ENCODE measurements around the gene ULBP2. TPM values are rescaled to one million over a fixed set of nuclear protein-coding genes. Genes with fewer than 3 reads are reported as not detected.
"Not testable (repeated sequence)": the region's sequence is repeated elsewhere in the genome, so short reads cannot be mapped to it uniquely, and the experiment has no call there.

The ULBP2 gene
- polyA plus RNA-seq, 2 of the 4 experiments (the other 2 are of a cell fraction) = 2.7 to 4.5 TPM

DNA sequence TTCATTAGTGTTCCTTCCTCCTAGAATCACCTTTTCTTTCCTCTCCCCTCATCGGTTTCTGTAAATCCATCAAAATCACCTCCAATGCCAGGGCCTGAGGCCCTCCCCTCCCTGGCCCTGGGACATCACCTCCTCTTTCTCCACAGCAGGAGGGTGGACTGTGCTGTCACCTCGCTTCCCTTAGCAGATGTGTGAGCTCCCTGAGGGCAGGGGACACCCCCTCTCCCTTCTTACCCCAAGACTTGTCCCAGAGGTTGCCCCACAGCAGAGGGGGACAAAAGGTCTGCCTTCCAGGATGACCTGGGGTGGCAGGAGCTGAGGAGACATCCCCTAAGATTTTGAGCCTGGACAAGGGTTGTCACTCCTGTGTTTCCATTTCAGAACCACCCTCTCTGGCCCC, 27.8 kb downstream of the ULBP2 start:
- 19% methylated on average over 2 of the region's 2 CpGs for WGBS (ENCODE audit: missing lambda C conversion rate)
- Histone ChIP-seq H3K4me3 (no peak overlapping the region), H3K27ac (no peak overlapping the region), H3K4me2 (no peak overlapping the region), H3K9me3 (no peaks in the 10 kb centered on the region), H3K4me1 (no peaks in the 10 kb centered on the region)
- DNase-seq (ENCODE audit: low read depth in 1 of 2, low spot score in 1 of 2) = no peak
- TF ChIP-seq JUN (IDR thresholded peaks at IDR 0.05) = no peak
- TF ChIP-seq CEBPB (IDR thresholded peaks at IDR 0.05) = no peak
- POLR2A ChIA-PET = no interaction called here
- no peak for FAIRE-seq
- no peak for ATAC-seq
- CTCF ChIA-PET = interaction anchor here (1.1 to 2.1 kb wide), 2 partner anchors 20 to 47 kb away, joined by 4 to 6 read pairs; no protein-coding TSS in a partner anchor

DNA sequence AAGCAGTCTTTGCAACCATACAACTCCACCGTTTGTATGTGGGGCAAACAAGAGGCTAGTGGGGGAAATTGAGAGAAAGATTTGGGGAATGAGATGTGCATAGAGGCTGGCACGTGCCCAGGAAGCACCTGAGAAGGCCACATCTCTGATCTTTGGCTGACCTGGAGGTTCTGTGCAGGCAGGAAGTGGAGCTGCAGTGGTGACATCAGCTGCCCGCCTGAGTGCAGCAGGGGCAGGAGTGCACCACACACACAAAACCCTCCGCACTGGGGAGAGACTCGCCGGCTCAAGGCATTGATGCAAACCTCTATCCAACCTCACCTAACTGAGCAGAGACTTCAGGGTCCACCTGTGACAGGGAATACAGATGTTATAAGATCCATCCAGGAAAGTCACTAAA, 32.6 kb downstream of the ULBP2 start:
- H3K9me3 ChIP-seq; H3K4me1 ChIP-seq; FAIRE-seq; H3K4me2 ChIP-seq; ATAC-seq; POLR2A ChIA-PET; CTCF ChIA-PET; H3K4me3 ChIP-seq; DNase-seq (ENCODE audit: low read depth in 1 of 2, low spot score in 1 of 2); H3K27ac ChIP-seq: not testable (repeated sequence)
- WGBS (ENCODE audit: missing lambda C conversion rate) = 26% methylated on average over 6 of the region's 6 CpGs

DNA sequence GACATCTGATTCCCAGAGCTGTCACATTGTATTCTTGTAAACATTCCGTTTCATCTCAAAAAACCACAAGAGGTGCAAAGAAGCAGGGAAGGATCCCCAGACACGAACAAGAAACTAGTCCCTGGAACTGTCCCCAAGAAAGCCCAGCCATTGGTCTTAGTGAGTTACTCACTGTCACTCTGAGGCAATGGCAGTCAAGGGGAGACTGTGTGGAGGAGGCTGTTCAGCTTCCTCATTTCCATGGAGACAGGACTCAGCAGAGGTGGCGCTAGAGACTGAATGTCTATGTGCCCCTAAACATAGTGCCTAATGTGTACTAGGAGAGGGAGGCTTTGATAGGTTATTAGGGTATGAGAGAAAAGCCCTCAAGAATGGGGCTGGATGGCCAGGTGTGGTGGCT, 33.0 kb downstream of the ULBP2 start:
- Histone ChIP-seq H3K4me2 (no peak overlapping the region), H3K4me1 (no peaks in the 10 kb centered on the region), H3K27ac (no peak overlapping the region), H3K4me3 (no peak overlapping the region), H3K9me3 (no peaks in the 10 kb centered on the region)
- FAIRE-seq (no peak), DNase-seq (ENCODE audit: low read depth in 1 of 2, low spot score in 1 of 2) (no peak), ATAC-seq (no peak)
- ChIA-PET CTCF (no interaction called here), POLR2A (no interaction called here)
- TF ChIP-seq RCOR1 (IDR thresholded peaks at IDR 0.05; ENCODE audit: low read depth, low read length) = no peak
- no peak for TF ChIP-seq KDM5A (IDR thresholded peaks at IDR 0.05)
- no peak for TF ChIP-seq MAZ (IDR thresholded peaks at IDR 0.05; ENCODE audit: borderline replicate concordance, low read depth, low read length)
- 11% methylated on average over 3 of the region's 3 CpGs for WGBS (ENCODE audit: missing lambda C conversion rate)

DNA sequence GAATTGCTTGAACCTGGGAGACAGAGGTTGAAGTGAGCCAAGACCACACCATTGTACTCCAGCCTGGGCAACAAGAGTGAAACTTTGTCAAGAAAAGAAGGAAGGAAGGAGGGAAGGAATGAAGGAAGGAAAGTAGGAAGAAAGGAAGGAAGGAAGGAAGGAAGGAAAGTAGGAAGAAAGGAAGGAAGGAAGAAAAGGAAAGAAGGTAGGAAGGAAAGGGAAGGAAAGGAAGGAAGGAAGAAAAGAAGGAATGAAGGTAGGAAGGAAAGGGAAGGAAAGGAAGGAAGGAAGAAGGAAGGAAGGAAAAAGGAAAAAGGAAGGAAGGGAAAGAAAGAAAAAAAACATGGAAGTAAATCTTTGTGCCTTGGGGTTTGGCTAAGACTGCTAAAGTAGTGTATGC, 33.6 kb downstream of the ULBP2 start:
- Histone ChIP-seq H3K27ac (no peak overlapping the region), H3K4me2 (no peak overlapping the region), H3K4me1 (no peaks in the 10 kb centered on the region), H3K9me3 (no peaks in the 10 kb centered on the region), H3K4me3 (no peak overlapping the region)
- ChIA-PET CTCF (no interaction called here), POLR2A (no interaction called here)
- no peak for FAIRE-seq
- TF ChIP-seq ZNF302 (CRISPR knock-in tag; IDR thresholded peaks at IDR 0.05) = no peak
- no peak for TF ChIP-seq HDAC2 (IDR thresholded peaks at IDR 0.05)
- TF ChIP-seq, protein P1, sequence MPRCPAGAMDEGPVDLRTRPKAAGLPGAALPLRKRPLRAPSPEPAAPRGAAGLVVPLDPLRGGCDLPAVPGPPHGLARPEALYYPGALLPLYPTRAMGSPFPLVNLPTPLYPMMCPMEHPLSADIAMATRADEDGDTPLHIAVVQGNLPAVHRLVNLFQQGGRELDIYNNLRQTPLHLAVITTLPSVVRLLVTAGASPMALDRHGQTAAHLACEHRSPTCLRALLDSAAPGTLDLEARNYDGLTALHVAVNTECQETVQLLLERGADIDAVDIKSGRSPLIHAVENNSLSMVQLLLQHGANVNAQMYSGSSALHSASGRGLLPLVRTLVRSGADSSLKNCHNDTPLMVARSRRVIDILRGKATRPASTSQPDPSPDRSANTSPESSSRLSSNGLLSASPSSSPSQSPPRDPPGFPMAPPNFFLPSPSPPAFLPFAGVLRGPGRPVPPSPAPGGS (IDR thresholded peaks at IDR 0.05) = no peak
- TF ChIP-seq KDM1A (IDR thresholded peaks at IDR 0.05; ENCODE audit: low read depth) = no peak
- TF ChIP-seq RARB (CRISPR knock-in tag; IDR thresholded peaks at IDR 0.05) = no peak
- DNase-seq (ENCODE audit: low read depth in 1 of 2, low spot score in 1 of 2) = no peak
- no peak for ATAC-seq

DNA sequence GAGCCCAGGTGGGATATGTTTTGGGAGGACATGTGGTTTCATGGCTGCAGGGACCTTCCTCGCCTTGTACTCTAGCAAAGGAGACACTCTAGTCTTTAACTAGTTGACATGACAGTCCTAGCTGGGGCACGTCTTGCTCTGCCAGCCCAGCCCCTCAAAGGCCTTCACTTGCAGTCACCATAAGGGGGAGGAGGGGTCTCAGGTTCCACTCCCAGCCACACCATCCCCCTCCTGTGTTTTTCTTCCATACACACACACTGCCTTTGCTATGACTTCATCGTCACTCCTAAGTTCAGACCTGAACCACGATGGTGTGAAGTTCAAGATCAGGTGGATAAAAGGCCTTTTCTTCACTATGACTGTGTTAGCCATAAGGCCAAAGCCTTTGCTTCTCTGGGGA, 35.4 kb downstream of the ULBP2 start:
- WGBS (ENCODE audit: missing lambda C conversion rate) = 52% methylated on average over 4 of the region's 4 CpGs
- Histone ChIP-seq H3K4me1 (no peaks in the 10 kb centered on the region), H3K4me2 (no peak overlapping the region), H3K27ac (no peak overlapping the region), H3K9me3 (no peaks in the 10 kb centered on the region), H3K4me3 (no peak overlapping the region)
- TF ChIP-seq, protein P2, sequence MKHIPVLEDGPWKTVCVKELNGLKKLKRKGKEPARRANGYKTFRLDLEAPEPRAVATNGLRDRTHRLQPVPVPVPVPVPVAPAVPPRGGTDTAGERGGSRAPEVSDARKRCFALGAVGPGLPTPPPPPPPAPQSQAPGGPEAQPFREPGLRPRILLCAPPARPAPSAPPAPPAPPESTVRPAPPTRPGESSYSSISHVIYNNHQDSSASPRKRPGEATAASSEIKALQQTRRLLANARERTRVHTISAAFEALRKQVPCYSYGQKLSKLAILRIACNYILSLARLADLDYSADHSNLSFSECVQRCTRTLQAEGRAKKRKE (CRISPR knock-in tag; IDR thresholded peaks at IDR 0.05; ENCODE audit: low read depth) = no peak
- no peak for TF ChIP-seq HOXA7 (CRISPR knock-in tag; IDR thresholded peaks at IDR 0.05)
- ATAC-seq (no peak), FAIRE-seq (no peak), DNase-seq (ENCODE audit: low read depth in 1 of 2, low spot score in 1 of 2) (no peak)
- CTCF ChIA-PET = no interaction called here
- POLR2A ChIA-PET = no interaction called here

DNA sequence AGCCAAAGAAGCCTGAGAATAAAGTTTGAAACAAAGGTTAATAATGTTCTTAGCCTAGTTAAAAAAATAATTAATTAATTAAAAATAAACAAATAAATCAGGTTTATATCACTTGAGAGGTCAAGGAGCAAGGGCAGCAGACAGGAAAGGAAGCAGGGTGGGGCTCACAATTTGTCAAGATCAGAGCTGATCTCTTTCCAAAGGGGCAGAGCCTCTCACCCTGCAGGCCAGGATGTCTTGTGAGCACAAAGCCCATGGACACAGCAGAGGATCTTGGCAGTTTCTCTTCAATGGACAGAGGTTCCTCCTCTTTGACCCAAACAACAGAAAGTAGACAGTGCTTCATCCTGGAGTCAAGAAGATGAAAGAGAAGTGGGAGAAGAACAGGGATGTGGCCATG, 36.8 kb downstream of the ULBP2 start:
- no peak for FAIRE-seq
- ATAC-seq = no peak
- DNase-seq (ENCODE audit: low read depth in 1 of 2, low spot score in 1 of 2) = no peak
- Histone ChIP-seq H3K4me3 (no peak overlapping the region), H3K4me2 (no peak overlapping the region), H3K27ac (no peak overlapping the region), H3K4me1 (no peaks in the 10 kb centered on the region), H3K9me3 (no peaks in the 10 kb centered on the region)
- POLR2A ChIA-PET = no interaction called here
- CTCF ChIA-PET = interaction anchor here (0.5 to 0.9 kb wide), 2 partner anchors 29 to 1479 kb away, joined by 3 to 5 read pairs; no protein-coding TSS in a partner anchor
- TF ChIP-seq SMC3 (IDR thresholded peaks at IDR 0.05) = no peak
- no peak for TF ChIP-seq EHMT2 (IDR thresholded peaks at IDR 0.05; ENCODE audit: low read depth)
- TF ChIP-seq NPAS2 (CRISPR knock-in tag; IDR thresholded peaks at IDR 0.05; ENCODE audit: borderline replicate concordance) = no peak
- TF ChIP-seq CBX8 (IDR thresholded peaks at IDR 0.05) = no peak
- no peak for TF ChIP-seq SREBF2 (IDR thresholded peaks at IDR 0.05)
- no peak for TF ChIP-seq PHF8 (IDR thresholded peaks at IDR 0.05; ENCODE audit: borderline replicate concordance, low read depth)
- TF ChIP-seq FOXS1 (CRISPR knock-in tag; IDR thresholded peaks at IDR 0.05) = no peak
- TF ChIP-seq, protein P3, sequence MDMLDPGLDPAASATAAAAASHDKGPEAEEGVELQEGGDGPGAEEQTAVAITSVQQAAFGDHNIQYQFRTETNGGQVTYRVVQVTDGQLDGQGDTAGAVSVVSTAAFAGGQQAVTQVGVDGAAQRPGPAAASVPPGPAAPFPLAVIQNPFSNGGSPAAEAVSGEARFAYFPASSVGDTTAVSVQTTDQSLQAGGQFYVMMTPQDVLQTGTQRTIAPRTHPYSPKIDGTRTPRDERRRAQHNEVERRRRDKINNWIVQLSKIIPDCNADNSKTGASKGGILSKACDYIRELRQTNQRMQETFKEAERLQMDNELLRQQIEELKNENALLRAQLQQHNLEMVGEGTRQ (IDR thresholded peaks at IDR 0.05) = no peak
- no peak for TF ChIP-seq NFE2L2 (conservative IDR thresholded peaks at IDR 0.05; ENCODE audit: low read length)
- TF ChIP-seq, protein P4, sequence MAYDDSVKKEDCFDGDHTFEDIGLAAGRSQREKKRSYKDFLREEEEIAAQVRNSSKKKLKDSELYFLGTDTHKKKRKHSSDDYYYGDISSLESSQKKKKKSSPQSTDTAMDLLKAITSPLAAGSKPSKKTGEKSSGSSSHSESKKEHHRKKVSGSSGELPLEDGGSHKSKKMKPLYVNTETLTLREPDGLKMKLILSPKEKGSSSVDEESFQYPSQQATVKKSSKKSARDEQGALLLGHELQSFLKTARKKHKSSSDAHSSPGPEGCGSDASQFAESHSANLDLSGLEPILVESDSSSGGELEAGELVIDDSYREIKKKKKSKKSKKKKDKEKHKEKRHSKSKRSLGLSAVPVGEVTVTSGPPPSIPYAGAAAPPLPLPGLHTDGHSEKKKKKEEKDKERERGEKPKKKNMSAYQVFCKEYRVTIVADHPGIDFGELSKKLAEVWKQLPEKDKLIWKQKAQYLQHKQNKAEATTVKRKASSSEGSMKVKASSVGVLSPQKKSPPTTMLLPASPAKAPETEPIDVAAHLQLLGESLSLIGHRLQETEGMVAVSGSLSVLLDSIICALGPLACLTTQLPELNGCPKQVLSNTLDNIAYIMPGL (CRISPR knock-in tag; IDR thresholded peaks at IDR 0.05; ENCODE audit: borderline replicate concordance) = no peak
- no peak for TF ChIP-seq HOXB13 (CRISPR knock-in tag; IDR thresholded peaks at IDR 0.05; ENCODE audit: low read depth)
